Kidney capillary endothelial cell (primary cell): ENCODE results near the gene CTNNA1.
A peak's percentile ranks its signal among the peaks of the same experiment; 100 is the strongest.
"Not testable (repeated sequence)": the region's sequence is repeated elsewhere in the genome, so short reads cannot be mapped to it uniquely, and the experiment has no call there.

Experiments
- DNase-seq: peaks from one replicate; pipeline ENCODE4 v3.0.0-alpha.2; 2018; ENCODE audit warnings: low spot score

CTNNA1 gene

GRCh38 chr5:138724470-138725146, 28.6 kb upstream of the CTNNA1 start:
- DNase-seq, result no peak

- no peak for DNase-seq
These were observed 27.9 kb upstream of the CTNNA1 start for GRCh38 chr5:138725153-138725817.

- no peak for DNase-seq
These were observed 27.3 kb upstream of the CTNNA1 start for GRCh38 chr5:138725818-138726416.

- no peak for DNase-seq
These were observed 26.4 kb upstream of the CTNNA1 start for GRCh38 chr5:138726848-138727247.

GRCh38 chr5:138730496-138730895, 22.7 kb upstream of the CTNNA1 start:
- not testable (repeated sequence) for DNase-seq

- DNase-seq, result no peak
These were observed 20.8 kb upstream of the CTNNA1 start for GRCh38 chr5:138732466-138732865.

- no peak for DNase-seq
These were observed 20.3 kb upstream of the CTNNA1 start for GRCh38 chr5:138732933-138733332.

GRCh38 chr5:138733509-138733908, 19.7 kb upstream of the CTNNA1 start:
- no peak for DNase-seq

GRCh38 chr5:138736293-138736692, 16.9 kb upstream of the CTNNA1 start:
- DNase-seq, result no peak

- DNase-seq, result no peak
These were observed 15.5 kb upstream of the CTNNA1 start for GRCh38 chr5:138737494-138738265.

- DNase-seq, result no peak
These were observed 14.8 kb upstream of the CTNNA1 start for GRCh38 chr5:138738399-138738798.

- no peak for DNase-seq
These were observed 13.3 kb upstream of the CTNNA1 start for GRCh38 chr5:138739938-138740337.

- no peak for DNase-seq
These were observed 9.7 kb upstream of the CTNNA1 start for GRCh38 chr5:138743484-138743883.

GRCh38 chr5:138745268-138745667, 8.0 kb upstream of the CTNNA1 start:
- DNase-seq, result no peak

GRCh38 chr5:138748630-138749081, 4.6 kb upstream of the CTNNA1 start:
- no peak for DNase-seq

GRCh38 chr5:138751344-138751743, 1.9 kb upstream of the CTNNA1 start:
- not testable (repeated sequence) for DNase-seq

GRCh38 chr5:138752341-138752950, 779 bp upstream of the CTNNA1 start:
- no peak for DNase-seq

- DNase-seq, result peak; percentile 90
These were observed 821 bp downstream of the CTNNA1 start for GRCh38 chr5:138753794-138754698.

GRCh38 chr5:138754699-138755057, 1.5 kb downstream of the CTNNA1 start:
- DNase-seq, result no peak

- no peak for DNase-seq
These were observed 2.0 kb downstream of the CTNNA1 start for GRCh38 chr5:138755084-138755748.
